Right cardiac atrium (tissue), 5 donors: ENCODE results near the gene NTRK1. TPM values are rescaled to one million over a fixed set of nuclear protein-coding genes. Genes with fewer than 3 reads are reported as not detected.

Experiments
- ATAC-seq, 2 donors: fragments of 200-7000 bp; cut with Tn5 transposase; one replicate each; pipeline versions ENCODE4 v1.8.0 to v1.9.1; 2020; ENCODE audit warnings: moderate library complexity in 2 of 2, mild to moderate bottlenecking in 1 of 2
- DNase-seq, 3 donors: peaks; one replicate each; pipeline ENCODE4 v3.0.0-alpha.2; 2020
- H3K27ac ChIP-seq: one replicate; pipeline ENCODE4 v1.5.1; 2013; ENCODE audit warnings: mild to moderate bottlenecking, low read length, control low read depth, moderate library complexity
- H3K27me3 ChIP-seq: one replicate; pipeline ENCODE4 v1.6.1; 2013; ENCODE audit not compliant: control insufficient read depth, insufficient read depth
- H3K4me1 ChIP-seq: one replicate; pipeline ENCODE4 v1.6.1; 2013; ENCODE audit warnings: low read length; ENCODE audit not compliant: control insufficient read depth, insufficient read depth
- H3K4me3 ChIP-seq: one replicate; pipeline ENCODE4 v1.5.1; 2013; ENCODE audit warnings: low read length, control low read depth
- H3K9me3 ChIP-seq: one replicate; pipeline ENCODE4 v1.6.1; 2013; ENCODE audit warnings: low read length; ENCODE audit not compliant: control insufficient read depth
- WGBS: extraction: QIAGEN DNeasy Blood & Tissue Kit; methylation state at CpG from one replicate; pipeline ENCODE4 v1.1.7; 2013; 5-methylcytosine and 5-hydroxymethylcytosine counted together
- intact Hi-C, 4 donors: fragments of 100-400 bp; cut with DNase I; formaldehyde crosslinking; loops; one replicate each; pipeline versions ENCODE4 v1.11.0 to v1.14.0; 2022 to 2023
- polyA plus RNA-seq: library from polyadenylated mRNA; stranded (reverse); fragments of 200-250 nt; gene quantifications from one replicate; pipeline ENCODE4 v1.2.3, GENCODE V29; 2013
- total RNA-seq, 4 donors: library from RNA; stranded (reverse); fragmentation: NEBNext Ultra II Directional; extraction: Animal tissue kit (Norgen Biotek cat#: 25700); gene quantifications; one replicate each; pipeline ENCODE4 v1.2.1, GENCODE V29; 2021
- donor health status: healthy with polysubstance abuse.
- donor health status: DM: no; HTN: yes; CAD: no.
- donor health status: DM: no; HTN: no; CAD: no.
- donor health status: DM: no; HTN: yes; CAD: no; lungs with severe emphysema.
- donor health status: DM: yes; HTN: yes; CAD: no.

NTRK1 gene
- total and polyA plus RNA-seq, 5 donors = 1.1 to 4.2 (median 1.5) TPM

DNA sequence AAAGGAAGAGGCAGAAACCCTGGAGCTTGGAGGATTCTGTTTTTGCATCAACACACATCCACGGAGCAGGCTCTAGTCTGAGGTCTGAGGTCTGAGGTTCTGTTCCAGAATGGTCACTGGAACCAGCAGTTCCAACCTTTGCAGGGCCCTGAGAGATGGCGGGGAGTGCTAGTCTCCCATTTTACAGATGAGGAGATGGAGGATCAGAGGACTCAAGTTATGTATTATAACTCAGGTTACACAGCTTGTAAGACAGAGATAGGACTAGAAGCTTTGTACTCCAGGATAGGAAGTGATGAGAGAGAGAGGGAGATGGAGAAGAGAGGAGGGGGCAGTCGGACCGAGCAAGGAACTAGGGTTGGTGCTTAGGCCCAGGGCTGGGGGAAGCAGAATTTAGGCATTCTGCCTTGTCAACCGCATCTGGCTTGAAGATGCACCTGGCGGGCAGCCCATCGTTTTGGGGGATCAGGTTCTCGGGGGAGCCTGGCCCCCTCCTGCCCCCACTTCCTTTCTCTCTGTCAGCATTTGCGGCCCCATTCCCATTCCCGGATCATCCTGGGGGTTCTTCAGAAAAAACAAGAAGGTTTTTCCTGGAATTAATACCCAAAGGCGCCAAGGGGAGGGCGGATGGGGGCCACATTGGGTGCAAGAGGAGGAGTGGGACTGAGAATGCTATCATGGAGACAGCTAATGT is 38.5 kb downstream of the NTRK1 start:
- Histone ChIP-seq H3K9me3 (no peaks in the 10 kb centered on the region), H3K27ac (no peak overlapping the region), H3K4me3 (no peak overlapping the region), H3K4me1 (peaks cover 21% of the 10 kb centered on the region), H3K27me3 (no peaks in the 10 kb centered on the region)
- ATAC-seq = no peak
- 70% methylated on average over 12 of the region's 12 CpGs for WGBS
- DNase-seq = peak; percentile 6 to 37 (median 36)
- intact Hi-C loops = no loop called here

DNA sequence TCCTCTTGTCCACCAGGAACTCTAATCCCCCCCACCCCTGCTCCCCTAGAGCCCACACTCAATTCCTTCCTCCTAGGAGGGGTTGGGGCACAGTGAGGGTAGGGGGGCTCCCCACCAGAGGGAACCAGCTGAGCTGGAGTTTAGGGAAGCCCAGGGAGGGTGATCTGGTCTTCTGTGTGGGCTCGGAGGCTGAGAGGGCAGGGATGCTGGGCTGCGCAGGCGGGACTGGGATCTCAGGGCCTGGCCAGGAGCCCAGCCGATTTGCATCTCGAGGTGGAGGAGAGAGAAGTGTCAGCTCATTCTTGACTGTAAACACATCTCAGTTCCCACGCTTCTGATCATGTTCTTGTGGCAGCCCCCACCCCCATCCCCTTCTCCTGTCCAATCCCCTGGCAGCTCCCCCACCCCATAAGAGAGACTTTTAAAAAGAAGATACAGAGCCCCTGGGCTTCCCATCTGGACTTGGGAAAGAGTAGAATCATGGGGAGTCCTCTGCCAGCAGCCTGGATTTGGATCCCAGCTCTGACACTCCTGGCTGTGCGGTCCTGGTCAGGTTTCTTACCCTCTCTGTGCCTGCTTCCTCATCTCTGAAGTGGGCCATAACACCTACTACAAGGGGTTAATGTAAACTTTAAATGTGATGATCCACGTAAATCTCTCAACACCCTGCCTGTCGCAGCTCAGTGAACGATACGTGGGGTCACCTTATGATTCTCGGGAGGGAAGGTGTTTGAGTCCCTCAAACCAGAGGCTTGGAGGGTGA is 39.5 kb downstream of the NTRK1 start:
- no peaks in the 10 kb centered on the region for H3K27me3 ChIP-seq
- ATAC-seq (no peak), DNase-seq (peak in 2 of 3 donors; percentile 57 to 62)
- H3K4me1 ChIP-seq = peaks cover 21% of the 10 kb centered on the region
- H3K27ac ChIP-seq = no peak overlapping the region
- WGBS = 51% methylated on average over 12 of the region's 12 CpGs
- H3K4me3 ChIP-seq = no peak overlapping the region
- intact Hi-C loops = no loop called here
- no peaks in the 10 kb centered on the region for H3K9me3 ChIP-seq

DNA sequence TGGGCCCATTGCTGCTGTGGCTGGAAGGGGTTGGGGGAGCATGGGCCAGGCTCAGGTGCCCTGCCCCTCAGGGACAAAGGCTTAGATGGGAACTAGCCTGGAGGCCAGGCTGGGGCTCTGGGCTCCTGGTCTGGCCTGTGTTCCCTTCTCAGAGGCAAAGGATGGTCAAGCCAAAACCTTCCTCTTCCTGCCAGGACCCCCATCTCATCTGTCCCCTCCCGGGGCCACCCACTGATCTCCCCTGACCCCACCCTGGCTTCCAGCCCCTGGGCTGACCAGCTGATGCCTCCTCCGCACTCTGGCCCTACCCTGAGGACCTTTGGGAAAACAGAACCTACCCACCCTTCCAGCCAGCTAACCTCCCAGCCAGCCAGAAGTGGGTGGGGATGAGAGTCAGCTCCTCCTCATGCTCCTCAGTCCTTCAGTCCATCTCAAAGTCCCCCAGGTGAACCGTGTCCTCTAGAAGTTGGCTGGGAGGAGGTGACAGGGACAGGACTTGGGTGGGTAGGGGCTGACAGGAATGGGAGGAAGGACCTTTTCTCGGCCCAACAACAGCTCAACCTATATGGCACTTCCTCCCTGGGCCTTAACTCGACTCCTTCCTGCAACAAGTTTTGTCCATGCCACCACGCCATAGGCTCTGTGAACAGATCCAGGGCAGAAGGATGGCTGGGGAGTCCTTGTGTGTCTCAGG is 40.4 kb downstream of the NTRK1 start:
- intact Hi-C loops = no loop called here
- DNase-seq (peak in 2 of 3 donors; percentile 37 to 38), ATAC-seq (no peak)
- WGBS = 63% methylated on average over 6 of the region's 6 CpGs
- no peak overlapping the region for H3K27ac ChIP-seq
- no peaks in the 10 kb centered on the region for H3K9me3 ChIP-seq
- H3K4me3 ChIP-seq = no peak overlapping the region
- peaks cover 21% of the 10 kb centered on the region for H3K4me1 ChIP-seq
- H3K27me3 ChIP-seq = no peaks in the 10 kb centered on the region

DNA sequence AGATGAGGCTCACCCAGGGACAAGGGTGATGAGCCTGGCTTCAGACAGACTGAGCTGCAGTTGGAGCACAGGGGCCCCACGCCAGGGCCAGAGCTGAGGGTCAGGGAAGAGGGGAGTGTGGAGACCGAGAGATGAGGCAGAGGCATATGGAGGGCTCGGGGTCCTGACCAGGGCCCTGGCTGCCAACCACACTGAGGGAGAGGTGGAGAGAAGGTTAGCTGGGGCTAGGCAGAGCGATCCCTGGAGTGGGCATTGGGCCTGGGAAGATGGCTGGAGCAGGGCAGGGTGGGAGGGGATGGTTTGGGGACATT is 40.9 kb downstream of the NTRK1 start:
- H3K4me1 ChIP-seq = peaks cover 21% of the 10 kb centered on the region
- WGBS = 83% methylated on average over 4 of the region's 4 CpGs
- H3K27me3 ChIP-seq = no peaks in the 10 kb centered on the region
- H3K9me3 ChIP-seq = no peaks in the 10 kb centered on the region
- H3K27ac ChIP-seq = no peak overlapping the region
- intact Hi-C loops = no loop called here
- DNase-seq = peak in 1 of 3 donors; percentile 30
- no peak overlapping the region for H3K4me3 ChIP-seq
- ATAC-seq = no peak

DNA sequence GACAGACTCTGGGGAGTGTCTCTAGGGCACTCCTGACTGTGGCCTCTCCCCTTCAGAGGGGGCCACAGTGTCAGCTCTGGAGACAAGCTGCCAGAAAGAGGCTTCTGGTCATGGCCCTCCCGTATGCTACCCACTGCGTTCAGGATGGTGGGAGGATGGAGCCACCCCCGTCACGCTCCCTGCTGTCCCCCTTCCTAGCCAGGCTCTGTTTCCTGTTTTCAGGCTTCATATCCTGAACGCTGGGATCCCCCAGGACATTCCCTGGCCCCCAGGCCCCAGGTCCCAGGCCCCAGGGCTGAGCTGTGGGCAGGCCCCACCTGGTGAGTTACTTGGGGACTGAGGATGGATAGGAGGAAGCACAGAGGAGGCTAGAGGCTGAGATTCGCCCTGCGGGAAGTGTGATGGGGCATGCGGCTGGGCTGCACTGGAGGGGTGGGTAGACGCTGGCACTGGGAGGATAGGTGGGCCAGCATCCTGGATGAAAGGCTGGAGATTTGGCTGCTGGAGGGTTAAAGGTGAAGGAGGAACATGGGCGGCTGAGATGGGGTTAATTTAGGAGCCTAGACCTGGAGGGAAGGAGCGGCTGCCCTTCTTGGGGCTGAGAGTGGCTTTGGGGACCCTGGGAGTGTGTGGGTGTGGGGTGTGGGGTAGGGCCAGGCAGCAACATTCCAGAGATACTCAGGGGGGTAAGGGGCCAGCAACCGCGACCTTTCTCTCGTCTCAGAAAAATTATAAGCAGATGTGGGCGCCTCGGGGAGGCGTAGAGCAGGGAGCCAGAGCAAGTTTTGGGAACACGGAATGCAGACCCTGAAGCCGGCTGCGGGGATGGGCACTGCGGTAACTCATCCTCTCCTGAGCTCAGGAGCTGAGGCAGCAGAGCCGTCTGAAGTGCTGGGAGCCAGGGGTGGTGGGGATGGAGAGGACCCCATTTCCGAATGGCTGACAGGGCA is 41.6 kb downstream of the NTRK1 start:
- no peaks in the 10 kb centered on the region for H3K9me3 ChIP-seq
- 51% methylated on average over 23 of the region's 23 CpGs for WGBS
- peaks cover 21% of the 10 kb centered on the region for H3K4me1 ChIP-seq
- peak in 1 of 3 donors; percentile 41 for DNase-seq
- H3K27me3 ChIP-seq = no peaks in the 10 kb centered on the region
- H3K4me3 ChIP-seq = no peak overlapping the region
- intact Hi-C loops = no loop called here
- no peak overlapping the region for H3K27ac ChIP-seq
- ATAC-seq = no peak

DNA sequence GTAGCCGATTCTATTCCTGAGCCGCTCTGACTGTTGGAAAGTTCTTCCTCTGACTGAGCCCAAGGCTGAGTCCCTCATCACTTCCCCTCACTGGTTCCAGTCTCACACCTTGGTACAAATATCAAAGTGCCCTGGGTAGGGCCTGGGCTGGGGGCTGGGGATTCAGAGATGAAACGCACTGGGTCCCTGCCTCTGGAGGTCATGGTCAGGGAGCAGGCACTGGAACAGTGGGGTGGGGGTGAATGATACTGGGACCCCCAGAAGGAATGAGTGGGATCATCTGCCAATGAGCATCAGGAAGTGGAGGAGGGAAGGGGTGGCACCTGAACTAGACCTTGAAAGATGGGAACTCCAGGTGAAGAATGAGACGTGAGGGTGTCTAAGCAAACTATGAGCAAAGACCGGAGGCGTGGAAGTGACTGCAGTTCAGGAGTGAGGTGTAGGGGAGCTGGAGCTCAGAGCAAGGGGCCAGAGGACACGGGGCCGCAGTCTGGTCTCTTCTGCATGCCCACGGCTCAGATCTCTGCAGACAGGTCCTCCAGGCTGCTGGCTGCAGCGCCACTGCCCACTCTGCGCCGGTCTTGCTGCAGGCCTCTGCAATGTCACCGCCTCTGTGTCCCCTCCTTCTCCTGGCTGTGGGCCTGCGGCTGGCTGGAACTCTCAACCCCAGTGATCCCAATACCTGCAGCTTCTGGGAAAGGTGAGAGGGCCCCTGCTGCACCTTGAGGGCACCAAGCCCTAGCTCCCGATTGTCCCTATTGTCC is 42.8 kb downstream of the NTRK1 start:
- Histone ChIP-seq H3K4me3 (no peak overlapping the region), H3K9me3 (no peaks in the 10 kb centered on the region), H3K27ac (no peak overlapping the region), H3K27me3 (no peaks in the 10 kb centered on the region), H3K4me1 (peaks cover 21% of the 10 kb centered on the region)
- DNase-seq (peak in 2 of 3 donors; percentile 64 to 70), ATAC-seq (no peak)
- WGBS = 69% methylated on average over 15 of the region's 15 CpGs
- intact Hi-C loops = no loop called here

DNA sequence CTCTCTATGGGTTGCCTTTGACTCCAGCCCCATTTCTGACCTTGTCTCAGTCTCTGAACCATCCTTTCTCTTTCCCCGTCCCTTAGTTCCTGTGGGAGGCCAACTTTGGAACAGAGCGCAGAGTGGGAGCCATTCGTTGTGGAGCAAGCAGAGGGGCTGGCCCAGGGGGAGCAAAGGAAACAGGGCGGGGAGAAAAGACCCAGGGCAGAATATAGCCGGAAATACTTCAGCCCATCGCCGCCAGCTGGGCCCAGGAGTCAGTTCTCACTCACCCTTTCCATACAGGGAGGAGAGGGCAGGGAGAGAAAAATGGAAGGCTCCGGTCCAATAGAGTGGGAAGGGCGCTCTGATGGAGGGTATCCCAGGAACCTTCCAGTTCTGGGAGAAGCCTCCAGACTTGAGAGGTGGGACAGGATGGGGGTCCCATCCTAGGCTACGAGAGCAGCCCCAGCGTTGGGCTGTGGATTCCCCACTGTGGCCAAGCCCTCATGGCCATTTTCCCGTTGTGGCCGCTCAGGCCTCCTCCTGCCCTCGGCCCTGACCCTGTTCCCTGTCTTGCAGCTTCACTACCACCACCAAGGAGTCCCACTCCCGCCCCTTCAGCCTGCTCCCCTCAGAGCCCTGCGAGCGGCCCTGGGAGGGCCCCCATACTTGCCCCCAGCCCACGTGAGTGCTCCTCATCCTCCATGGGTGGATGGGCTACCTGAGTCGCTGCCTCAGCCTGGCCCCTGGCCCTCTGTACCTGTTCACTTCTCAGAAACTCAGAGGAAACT is 43.7 kb downstream of the NTRK1 start:
- WGBS = 65% methylated on average over 19 of the region's 19 CpGs
- DNase-seq (peak in 1 of 3 donors; percentile 50), ATAC-seq (no peak)
- intact Hi-C loops = no loop called here
- Histone ChIP-seq H3K27me3 (no peaks in the 10 kb centered on the region), H3K4me3 (no peak overlapping the region), H3K4me1 (peaks cover 21% of the 10 kb centered on the region), H3K9me3 (no peaks in the 10 kb centered on the region), H3K27ac (no peak overlapping the region)

DNA sequence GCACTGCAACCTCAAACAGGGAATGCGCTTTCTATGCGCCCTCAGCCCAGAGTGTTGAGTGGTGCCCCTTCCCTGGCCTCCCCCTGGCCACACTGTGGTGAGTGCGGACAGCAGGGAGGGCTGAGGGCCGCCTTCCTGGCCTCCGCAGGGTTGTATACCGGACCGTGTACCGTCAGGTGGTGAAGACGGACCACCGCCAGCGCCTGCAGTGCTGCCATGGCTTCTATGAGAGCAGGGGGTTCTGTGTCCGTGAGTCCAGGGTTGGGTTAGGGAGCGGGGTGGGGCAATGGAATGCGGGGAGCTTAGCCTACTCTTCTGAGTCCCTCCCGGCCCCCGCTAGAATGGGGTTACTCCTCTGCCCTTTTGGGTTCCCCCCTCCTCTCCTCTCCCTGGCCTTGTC is 44.5 kb downstream of the NTRK1 start:
- intact Hi-C loops = no loop called here
- no peak overlapping the region for H3K4me3 ChIP-seq
- H3K4me1 ChIP-seq = peaks cover 19% of the 10 kb centered on the region
- H3K27me3 ChIP-seq = no peaks in the 10 kb centered on the region
- no peak overlapping the region for H3K27ac ChIP-seq
- WGBS = 86% methylated on average over 16 of the region's 16 CpGs
- no peak for ATAC-seq
- peak in 1 of 3 donors; percentile 37 for DNase-seq
- H3K9me3 ChIP-seq = no peaks in the 10 kb centered on the region

DNA sequence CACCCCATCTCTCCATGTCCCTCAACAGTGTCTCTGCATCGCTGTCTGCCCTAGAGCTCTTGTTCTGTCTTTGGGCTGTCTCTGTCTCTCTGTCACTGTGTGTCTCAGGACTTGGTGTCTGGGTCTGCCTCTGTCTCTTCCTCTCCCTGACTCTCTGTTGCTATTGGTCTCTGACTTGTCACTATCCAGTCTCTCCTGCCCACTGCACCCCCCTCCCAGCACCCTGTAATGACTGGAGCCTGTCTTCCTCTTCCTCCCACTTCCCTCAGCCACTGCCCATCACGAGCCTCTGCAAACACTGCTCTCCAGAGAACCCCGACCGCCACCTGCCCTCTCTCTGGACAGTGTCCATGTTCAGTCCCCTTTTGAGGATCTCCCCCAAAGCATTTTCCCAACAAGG is 45.0 kb downstream of the NTRK1 start:
- H3K27me3 ChIP-seq = no peaks in the 10 kb centered on the region
- ATAC-seq (no peak), DNase-seq (peak in 1 of 3 donors; percentile 28)
- H3K9me3 ChIP-seq = no peaks in the 10 kb centered on the region
- no peak overlapping the region for H3K4me3 ChIP-seq
- intact Hi-C loops = no loop called here
- peaks cover 15% of the 10 kb centered on the region for H3K4me1 ChIP-seq
- no peak overlapping the region for H3K27ac ChIP-seq
- 47% methylated on average over 4 of the region's 4 CpGs for WGBS
